ENCODE results near the gene SH3RF3. TPM values are rescaled to one million over a fixed set of nuclear protein-coding genes. Genes with fewer than 3 reads are reported as not detected.

The SH3RF3 gene
- polyA plus RNA-seq, 1 donor (not counting 4 experiments of a cell fraction or from before 2014, with no cell fraction given): 0.08 TPM

- H3K27ac ChIP-seq (ENCODE audit: control insufficient read depth, insufficient read depth, low read length): no peak overlapping the region
- no peak overlapping the region for H3K9ac ChIP-seq (ENCODE audit: control insufficient read depth, extremely low read depth, insufficient read depth, low read length)
- dilution Hi-C loops (cut with MboI; ENCODE audit: extremely low pct_ligation_motif_present, low sequenced_read_pairs): no loop called here
- no peak overlapping the region for H3K4me2 ChIP-seq (ENCODE audit: control insufficient read depth, extremely low read depth, insufficient read depth, low read depth, low read length)
- no peaks in the 10 kb centered on the region for H3K79me2 ChIP-seq (ENCODE audit: control insufficient read depth, insufficient read depth, low read length)
- no peaks in the 10 kb centered on the region for H4K20me1 ChIP-seq (ENCODE audit: control insufficient read depth, extremely low read depth, insufficient read depth, low read length)
- H2AFZ ChIP-seq (ENCODE audit: control insufficient read depth, low read length): no peak overlapping the region
- no peaks in the 10 kb centered on the region for H3K4me1 ChIP-seq (ENCODE audit: control insufficient read depth, extremely low read depth, insufficient read depth, low read length)
- TF ChIP-seq EZH2 (IDR thresholded peaks at IDR 0.05; ENCODE audit: low read length): no peak
- no peak for TF ChIP-seq CTCF (optimal IDR thresholded peaks at IDR 0.05 in 1 of 3, IDR thresholded peaks at IDR 0.05 in 1 of 3, conservative IDR thresholded peaks at IDR 0.05 in 1 of 3; ENCODE audit: extremely low read depth in 1 of 3, insufficient read depth in 2 of 3, low read length in 3 of 3)
- H3K27me3 ChIP-seq (ENCODE audit: control insufficient read depth, extremely low read depth, insufficient read depth, low read length): peaks cover 4% of the 10 kb centered on the region
- DNase-seq (ENCODE audit: low read depth, low spot score) (no peak), FAIRE-seq (no peak)
- no peaks in the 10 kb centered on the region for H3K9me1 ChIP-seq (ENCODE audit: control insufficient read depth, extremely low read depth, insufficient read depth, low read length)
- H3K4me3 ChIP-seq (ENCODE audit: control insufficient read depth in 2 of 3, extremely low read depth in 1 of 3, insufficient read depth in 2 of 3, low read depth in 1 of 3, low read length in 3 of 3): no peak overlapping the region
- peaks cover 0 to 3% of the 10 kb centered on the region in 2 experiments for H3K36me3 ChIP-seq (ENCODE audit: control insufficient read depth in 2 of 2, extremely low read depth in 1 of 2, insufficient read depth in 2 of 2, low read length in 2 of 2)
- no peaks in the 10 kb centered on the region for H3K9me3 ChIP-seq (ENCODE audit: control insufficient read depth, low read depth, low read length)
Observed at GRCh38 chr2:109537565-109538222, 408.7 kb downstream of the SH3RF3 start.

GRCh38 chr2:109538546-109538945 lies 409.5 kb downstream of the SH3RF3 start:
- Histone ChIP-seq H3K79me2 (ENCODE audit: control insufficient read depth, insufficient read depth, low read length) (no peaks in the 10 kb centered on the region), H3K4me3 (ENCODE audit: control insufficient read depth in 2 of 3, extremely low read depth in 1 of 3, insufficient read depth in 2 of 3, low read depth in 1 of 3, low read length in 3 of 3) (no peak overlapping the region), H3K27ac (ENCODE audit: control insufficient read depth, insufficient read depth, low read length) (no peak overlapping the region), H3K4me1 (ENCODE audit: control insufficient read depth, extremely low read depth, insufficient read depth, low read length) (no peaks in the 10 kb centered on the region), H3K27me3 (ENCODE audit: control insufficient read depth, extremely low read depth, insufficient read depth, low read length) (peaks cover 4% of the 10 kb centered on the region), H2AFZ (ENCODE audit: control insufficient read depth, low read length) (no peak overlapping the region), H3K9me1 (ENCODE audit: control insufficient read depth, extremely low read depth, insufficient read depth, low read length) (no peaks in the 10 kb centered on the region), H4K20me1 (ENCODE audit: control insufficient read depth, extremely low read depth, insufficient read depth, low read length) (no peaks in the 10 kb centered on the region), H3K4me2 (ENCODE audit: control insufficient read depth, extremely low read depth, insufficient read depth, low read depth, low read length) (no peak overlapping the region), H3K9ac (ENCODE audit: control insufficient read depth, extremely low read depth, insufficient read depth, low read length) (no peak overlapping the region), H3K9me3 (ENCODE audit: control insufficient read depth, low read depth, low read length) (no peaks in the 10 kb centered on the region), H3K36me3 (ENCODE audit: control insufficient read depth in 2 of 2, extremely low read depth in 1 of 2, insufficient read depth in 2 of 2, low read length in 2 of 2) (peaks cover 0 to 3% of the 10 kb centered on the region in 2 experiments)
- dilution Hi-C loops (cut with MboI; ENCODE audit: extremely low pct_ligation_motif_present, low sequenced_read_pairs): no loop called here
- DNase-seq (ENCODE audit: low read depth, low spot score): no peak
- no peak for TF ChIP-seq EZH2 (IDR thresholded peaks at IDR 0.05; ENCODE audit: low read length)
- no peak for TF ChIP-seq CTCF (optimal IDR thresholded peaks at IDR 0.05 in 1 of 3, IDR thresholded peaks at IDR 0.05 in 1 of 3, conservative IDR thresholded peaks at IDR 0.05 in 1 of 3; ENCODE audit: extremely low read depth in 1 of 3, insufficient read depth in 2 of 3, low read length in 3 of 3)
- no peak for FAIRE-seq

Data from keratinocyte (primary cell).